ENCODE data around the gene LOXL4.

Gene LOXL4

DNA sequence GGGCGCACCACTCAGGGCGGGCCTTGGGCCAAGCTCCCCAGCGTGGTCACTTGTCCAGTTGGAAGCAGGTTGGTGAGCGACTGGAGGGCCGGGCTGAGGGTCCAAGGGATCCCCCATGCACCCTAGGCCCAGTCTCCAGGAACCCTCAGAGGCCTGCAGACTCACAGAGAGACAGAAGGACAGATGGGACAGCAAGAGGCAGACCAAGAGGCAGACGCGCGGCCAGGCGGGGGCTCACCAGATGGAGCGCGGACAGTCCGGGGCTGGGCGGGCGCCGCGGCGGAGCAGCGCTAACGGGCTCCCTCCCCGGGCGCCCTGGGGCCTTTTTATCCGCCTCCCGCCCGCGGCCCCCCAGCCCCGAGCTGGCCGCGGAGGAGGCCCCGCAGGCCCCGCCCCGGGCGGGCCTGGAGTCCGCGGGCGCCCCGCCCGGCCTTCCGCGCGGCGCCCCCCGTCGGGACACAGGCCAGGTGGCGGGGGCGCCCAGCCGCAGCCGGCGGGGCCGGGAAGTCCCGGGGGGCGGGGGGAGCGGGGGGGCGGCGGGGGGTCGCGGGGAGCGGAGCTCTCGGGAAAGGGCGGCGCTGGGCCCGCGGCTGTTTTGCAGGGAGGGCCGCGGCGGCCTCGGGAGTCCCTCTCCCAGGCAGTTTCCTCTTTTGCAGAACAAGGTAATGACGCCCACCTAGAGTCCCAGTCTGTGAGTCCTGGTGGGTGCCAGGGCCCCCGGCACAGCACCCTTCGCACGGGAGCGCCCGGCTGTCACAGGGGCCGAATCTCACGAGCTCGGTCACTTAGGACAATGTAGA is at the start of gene LOXL4:
Gene LOXL4 (minus strand): TSS at position 301 of the 800 bp plus-strand sequence. CDS start 5,175 bp downstream, outside the sequence.
- no peak for DNase-seq (ENCODE audit: low read depth in 4 of 4, low spot score in 1 of 4)

DNA sequence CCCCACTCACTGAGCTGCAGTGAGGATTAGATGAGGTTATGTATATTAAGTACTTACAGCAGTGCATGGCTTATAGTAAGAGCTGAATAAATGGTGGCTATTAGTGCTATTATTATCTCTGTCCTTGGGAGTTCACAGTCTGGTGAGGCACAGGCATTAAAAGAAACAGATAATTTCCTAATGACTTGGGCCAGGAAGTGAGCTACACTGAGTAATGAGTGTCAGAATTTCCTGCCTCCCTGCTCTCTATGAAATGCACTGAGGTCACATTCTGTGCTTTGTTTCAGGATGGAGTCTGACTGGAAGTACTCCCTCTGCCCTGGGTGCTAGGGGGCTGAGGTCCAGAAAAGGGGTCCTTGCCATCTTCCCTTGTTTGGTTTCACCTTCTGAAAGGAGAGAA is 48.7 kb upstream of the LOXL4 start:
- no peak for DNase-seq (ENCODE audit: low read depth in 4 of 4, low spot score in 1 of 4)

DNA sequence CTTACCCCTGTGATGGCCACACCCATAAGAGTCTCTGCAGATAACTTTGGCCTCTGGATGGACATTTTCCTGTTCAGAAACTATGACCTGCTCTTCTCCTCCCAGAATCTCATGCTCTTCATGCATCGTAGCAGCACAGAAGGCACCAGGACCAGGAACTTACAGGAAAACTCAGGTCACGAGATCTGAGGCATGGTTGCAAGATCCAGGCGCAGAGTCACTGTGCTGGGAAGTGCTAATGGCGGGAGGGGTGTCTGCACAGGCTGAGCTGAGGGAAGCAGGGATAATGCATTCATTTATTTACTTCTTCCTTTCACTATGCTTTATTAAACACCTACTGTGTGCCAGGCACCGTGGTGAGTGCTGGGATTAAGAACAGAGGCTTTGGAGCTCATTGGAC is 48.2 kb upstream of the LOXL4 start:
- DNase-seq (ENCODE audit: low read depth in 4 of 4, low spot score in 1 of 4), result no peak

DNA sequence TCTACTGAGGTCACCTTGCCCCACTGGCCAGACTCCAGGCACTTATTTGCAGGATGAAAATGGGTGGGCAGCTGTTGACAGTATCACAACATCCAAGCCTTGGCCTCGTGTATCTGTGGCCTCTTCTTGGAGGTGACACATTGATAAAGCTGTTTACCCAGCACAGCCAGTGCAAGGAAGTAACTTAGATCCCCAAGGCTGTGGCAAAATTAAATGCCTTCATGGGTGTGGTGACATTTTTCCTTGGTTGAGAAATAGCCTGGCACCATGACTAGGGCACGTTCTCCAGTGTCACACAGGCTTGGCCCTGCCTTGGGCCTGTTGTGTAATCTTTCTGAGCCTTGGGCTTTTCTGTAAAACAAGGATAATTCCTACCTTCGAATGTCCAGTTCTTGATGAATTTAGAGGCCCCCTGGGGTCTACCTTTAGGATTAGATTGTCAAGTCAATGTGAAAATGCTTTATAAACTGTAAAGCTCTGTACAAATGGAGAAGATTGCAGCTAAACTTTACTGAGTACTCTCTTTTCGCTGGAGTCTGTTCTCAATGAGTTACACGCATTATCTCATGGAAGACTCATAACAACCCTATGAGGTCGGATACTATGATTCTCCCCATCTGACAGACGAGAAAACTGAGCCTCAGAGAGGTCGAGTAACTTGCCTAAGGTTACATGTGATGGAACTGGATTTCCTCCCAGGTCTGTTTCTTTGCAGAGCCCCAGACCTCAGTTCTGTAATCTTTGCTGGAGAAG is 46.7 kb upstream of the LOXL4 start:
- DNase-seq (ENCODE audit: low read depth in 4 of 4, low spot score in 1 of 4), result no peak

DNA sequence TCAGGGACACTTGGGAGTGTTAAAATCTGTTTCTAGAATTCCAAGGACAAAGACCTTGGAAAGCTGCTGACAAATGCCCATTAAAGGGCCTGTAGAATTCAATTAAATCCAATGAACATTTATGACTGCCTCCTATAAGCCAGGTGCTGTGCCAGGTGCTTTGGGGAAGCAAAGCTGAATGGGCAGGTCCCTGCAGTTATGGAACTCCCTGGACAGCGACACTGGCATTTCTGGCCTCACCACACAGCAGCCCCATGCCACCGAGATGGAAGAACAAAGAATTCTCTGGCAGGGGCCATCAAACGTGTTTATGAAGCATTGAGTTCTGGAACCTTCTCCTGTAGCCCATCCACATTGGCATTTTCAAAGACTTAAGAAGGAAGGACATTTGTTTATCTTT is 45.6 kb upstream of the LOXL4 start:
- DNase-seq (ENCODE audit: low read depth in 4 of 4, low spot score in 1 of 4), result no peak

DNA sequence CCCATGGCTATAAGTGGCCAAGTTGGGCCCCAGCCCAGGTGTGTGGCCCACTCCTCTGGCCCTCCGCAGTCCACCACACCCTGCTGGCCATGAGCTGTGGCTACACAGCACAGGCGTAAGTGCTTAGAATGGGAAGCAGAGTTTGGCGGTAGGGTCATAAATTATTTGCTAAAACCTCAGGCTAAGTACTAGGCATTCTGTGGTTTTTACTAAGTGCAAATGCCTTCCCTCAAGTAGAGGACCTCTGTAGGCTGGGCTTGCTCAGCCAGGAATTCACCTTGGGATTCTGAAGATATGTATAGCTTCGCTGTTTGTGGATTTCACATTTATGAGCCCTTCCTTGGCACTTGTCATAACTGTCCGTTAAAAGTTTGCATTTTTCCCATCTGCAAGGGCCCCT is 44.8 kb upstream of the LOXL4 start:
- no peak for DNase-seq (ENCODE audit: low read depth in 4 of 4, low spot score in 1 of 4)

DNA sequence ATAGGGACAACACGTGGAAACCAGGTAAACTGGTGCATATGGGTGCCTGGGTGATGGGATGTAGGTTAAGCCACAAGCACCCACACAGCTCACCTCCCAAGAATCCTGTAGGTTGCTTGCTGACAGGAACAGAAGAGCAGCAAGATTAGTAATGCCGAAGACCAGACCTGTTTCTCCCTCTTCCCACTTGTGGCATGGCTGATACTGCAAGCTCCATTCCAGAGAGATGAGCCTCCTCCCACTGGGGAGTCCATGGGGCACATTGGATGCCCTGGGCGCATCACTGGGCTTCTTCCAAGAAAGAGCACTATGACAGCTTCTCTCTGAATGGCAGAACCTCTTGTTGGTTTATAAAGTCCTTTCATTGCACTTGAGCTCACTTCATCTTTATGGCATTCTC is 44.4 kb upstream of the LOXL4 start:
- no peak for DNase-seq (ENCODE audit: low read depth in 4 of 4, low spot score in 1 of 4)

DNA sequence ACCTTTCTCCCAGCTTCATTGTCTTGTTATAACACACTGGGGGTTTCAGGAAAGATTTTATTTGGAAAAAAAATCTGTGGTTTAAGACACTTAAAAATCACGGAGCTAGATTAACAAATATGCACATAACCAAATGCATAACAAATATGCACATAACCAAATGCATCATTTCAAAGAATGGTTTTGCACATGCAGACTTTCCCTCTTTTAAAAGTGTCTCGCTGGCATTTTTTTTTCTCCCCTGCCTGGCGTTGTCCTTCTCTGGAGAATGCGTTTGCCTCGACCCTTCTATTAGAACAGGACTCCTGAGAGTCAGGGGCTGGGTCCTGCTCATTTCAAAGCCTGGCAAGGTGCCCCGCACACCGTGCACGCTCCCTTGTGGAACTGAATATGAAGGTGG is 42.7 kb upstream of the LOXL4 start:
- no peak for DNase-seq (ENCODE audit: low read depth in 4 of 4, low spot score in 1 of 4)

DNA sequence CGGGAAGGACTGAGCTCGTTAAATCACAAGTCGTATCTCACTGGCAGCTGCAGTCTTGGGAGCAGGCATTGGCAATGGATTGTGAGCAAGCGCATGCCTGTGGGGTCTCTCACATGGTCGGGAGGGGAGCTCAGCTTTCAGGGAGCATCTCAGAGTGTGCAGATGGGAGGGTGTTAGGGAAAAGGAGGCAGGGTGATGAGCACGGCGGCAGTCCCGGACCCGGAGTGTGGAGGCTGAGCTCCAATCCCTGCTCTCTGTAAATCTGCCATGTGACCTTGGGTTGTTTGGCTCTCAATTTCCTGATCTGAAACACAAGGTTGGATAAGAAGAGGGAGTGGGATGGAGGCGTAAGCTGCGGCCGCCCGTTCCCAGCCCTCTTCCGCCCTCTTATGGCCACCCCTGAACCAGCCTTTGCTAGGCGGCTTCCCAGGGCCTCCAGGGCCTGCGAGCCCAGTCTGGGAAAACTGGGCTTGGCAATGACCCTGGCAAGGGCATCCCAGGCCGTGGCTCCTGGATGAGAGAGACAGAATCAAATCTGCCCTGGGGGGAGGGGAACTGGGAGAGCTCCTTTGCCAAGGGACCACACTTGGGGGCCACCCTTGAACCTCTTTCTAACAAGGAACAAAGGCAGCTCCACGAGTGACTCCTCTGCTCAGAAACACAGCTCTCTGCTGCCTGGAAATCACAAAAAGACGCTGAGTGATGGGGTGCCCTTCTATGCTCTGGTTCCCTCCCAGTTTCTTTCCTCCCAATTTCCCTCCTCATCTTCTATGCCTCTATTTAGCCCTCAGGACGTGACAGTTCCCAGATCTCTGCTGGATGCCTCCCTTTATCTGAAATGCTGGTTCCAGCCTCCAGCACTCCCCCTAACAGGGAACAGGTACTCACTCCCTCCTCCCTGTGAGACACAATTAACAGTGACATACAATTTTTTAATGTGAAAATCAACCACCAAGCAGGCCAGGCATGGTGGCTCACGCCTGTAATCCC is 41.7 kb upstream of the LOXL4 start:
- peak in 1 of 4 experiments; percentile 12 for DNase-seq (ENCODE audit: low read depth in 4 of 4, low spot score in 1 of 4)

DNA sequence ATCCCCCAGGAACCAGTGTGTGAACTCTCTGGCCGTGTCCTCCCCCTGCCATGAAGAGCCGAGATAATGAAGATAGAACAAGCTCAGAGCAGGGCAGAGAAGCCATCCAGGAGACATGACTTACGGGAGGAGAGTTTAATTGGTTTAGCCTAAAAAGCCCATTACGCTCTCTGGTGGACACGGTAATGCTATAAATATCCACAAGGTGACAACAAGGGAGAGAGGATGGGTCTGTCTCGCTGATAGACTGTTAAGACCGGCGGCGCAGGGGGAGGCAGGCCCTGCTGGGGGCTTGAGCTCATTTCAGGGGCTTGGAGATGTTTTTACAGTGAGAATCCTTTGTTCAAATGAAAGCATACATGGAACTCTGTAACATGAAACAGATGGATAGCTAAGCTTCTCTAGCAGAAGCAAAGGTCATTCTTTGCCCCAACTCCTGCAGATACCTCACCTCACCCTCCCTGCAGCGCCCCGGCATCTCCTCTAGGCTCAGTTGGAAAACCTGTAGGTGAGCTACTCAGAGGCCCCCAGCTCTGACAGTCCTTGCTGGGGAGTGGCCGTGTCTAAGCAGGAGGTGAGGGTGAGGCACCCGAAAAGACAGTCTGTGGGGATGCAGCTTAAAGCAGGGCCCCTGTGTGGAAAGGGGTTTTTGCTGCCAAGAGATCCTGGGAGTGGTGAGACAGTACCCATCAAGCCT is 40.8 kb upstream of the LOXL4 start:
- DNase-seq (ENCODE audit: low read depth in 4 of 4, low spot score in 1 of 4), result no peak

DNA sequence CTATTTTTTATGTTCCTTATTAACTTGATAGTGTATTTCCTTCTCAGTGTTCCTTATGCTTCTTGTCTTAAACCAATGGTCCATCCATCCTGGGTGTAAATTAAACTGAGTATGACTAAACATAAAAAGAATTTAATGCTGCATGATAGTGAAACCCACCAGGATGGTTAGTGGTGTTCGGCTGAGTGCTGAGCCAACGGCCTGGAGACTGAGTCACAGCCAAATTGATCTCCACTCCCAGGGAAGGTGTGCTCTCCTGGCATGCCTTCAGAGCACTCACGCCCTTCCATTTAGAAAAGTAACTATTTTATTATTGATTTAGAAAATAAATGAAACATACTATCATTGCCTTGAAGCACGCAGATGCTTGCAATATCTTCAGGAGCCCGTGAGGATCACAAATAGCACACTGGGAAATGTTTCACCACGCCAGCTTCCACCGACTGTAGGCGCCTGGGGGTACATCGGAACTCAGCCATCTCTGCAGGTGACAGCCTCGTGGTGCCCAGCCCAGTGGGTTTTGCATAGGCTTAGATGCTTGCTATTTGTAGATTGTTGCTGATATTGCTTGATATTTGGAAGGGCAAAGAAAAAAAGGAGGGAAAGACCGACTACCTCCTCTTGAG is 40.0 kb upstream of the LOXL4 start:
- DNase-seq (ENCODE audit: low read depth in 4 of 4, low spot score in 1 of 4), result no peak

DNA sequence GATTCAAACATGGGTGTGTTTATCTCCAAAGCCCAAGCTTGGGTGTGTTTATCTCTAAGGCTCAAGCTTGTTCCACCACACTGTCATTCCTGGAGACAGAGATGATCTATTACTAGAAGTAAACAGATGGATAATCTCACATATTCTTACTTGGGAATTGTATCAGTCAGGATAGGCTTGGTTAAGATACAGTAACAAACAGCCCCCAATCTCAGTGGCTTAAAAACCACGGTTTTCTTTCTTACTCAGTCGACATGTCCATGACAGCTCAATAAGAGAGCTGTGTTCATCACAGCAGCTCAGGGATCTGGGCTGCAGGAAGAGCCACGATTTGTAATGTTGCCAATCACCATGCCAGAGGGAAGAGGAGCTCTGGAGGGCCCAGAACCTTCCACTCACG is 38.5 kb upstream of the LOXL4 start:
- no peak for DNase-seq (ENCODE audit: low read depth in 4 of 4, low spot score in 1 of 4)

DNA sequence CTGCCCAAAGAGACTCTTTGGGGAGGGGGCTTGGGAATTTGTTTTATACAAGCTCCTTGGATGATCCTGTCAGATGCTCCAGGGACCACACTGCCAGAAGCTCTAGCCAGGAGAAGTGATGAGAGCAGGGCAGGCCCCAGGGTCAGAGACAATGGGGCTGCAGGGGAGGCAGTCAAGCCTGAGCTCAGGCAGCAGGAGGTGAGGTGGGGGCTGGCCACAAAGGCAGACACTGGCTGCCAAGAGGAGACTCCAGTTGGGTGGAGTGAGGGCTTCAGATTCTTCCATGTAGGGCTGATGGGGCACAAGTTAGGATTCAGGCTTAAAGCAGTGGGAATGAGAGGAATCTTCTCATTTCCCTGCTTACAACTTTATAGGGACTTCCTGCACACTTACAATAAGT is 35.6 kb upstream of the LOXL4 start:
- no peak for DNase-seq (ENCODE audit: low read depth in 4 of 4, low spot score in 1 of 4)

DNA sequence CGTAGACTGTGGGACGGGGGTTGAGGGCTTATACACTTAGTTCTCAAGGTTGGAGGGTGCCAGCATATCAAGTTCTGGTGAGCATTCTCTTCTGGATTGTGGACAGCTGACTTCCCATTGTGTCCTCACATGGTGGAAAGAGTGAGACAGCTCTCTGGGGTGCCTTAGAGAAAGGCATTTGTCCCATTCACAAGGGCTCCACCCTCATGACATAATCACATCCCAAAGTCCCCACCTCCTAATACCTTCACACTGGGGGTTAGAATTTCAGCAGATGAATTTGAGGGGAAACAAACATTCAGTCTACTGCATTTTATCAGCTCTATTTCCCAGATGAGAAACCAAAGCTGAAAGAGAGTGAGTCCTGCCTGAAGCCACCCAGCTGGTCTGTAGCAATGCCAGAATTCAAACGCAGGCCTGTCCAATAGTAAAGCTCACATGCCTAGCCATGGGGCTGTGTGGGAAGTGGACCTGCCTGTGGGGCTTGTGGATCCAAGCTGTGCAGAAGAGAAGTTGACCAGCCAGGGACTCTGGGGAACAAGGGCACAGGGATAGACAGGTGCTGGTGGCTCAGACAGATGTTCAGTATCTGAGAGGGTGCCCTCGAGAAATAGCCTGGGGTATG is 34.9 kb upstream of the LOXL4 start:
- no peak for DNase-seq (ENCODE audit: low read depth in 4 of 4, low spot score in 1 of 4)

DNA sequence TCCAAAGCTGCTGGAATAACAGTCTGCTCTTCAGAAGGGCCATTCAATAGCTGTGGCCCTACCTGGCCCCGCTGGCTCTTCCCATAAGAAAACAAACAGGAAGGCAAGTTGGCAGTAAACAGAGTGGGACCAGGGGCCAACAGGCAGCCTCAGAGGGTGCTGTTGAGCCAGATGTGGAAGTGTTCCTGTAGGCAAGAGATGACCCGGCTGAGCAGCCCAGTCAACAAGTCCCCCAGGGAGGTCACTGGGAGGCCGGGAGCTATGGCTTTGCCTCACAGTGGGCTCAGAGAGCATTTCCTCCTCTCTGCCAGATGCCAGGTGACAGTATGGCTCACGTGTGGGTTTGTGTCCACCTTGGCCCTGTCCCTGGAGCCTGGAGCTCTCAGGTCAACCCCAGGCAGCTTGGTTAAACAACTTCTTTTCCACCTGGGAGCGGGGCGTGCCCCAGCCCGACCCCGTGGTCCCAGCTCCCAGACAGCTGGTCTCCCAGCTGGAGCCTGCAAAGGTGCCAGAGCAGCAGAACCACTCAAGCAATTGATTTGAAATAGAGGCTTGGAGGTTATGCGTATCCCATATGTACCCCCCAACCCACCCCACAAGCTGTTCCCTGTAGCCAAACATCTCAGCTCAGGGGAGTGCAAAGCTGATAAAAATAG is 33.8 kb upstream of the LOXL4 start:
- DNase-seq (ENCODE audit: low read depth in 4 of 4, low spot score in 1 of 4), result no peak

DNA sequence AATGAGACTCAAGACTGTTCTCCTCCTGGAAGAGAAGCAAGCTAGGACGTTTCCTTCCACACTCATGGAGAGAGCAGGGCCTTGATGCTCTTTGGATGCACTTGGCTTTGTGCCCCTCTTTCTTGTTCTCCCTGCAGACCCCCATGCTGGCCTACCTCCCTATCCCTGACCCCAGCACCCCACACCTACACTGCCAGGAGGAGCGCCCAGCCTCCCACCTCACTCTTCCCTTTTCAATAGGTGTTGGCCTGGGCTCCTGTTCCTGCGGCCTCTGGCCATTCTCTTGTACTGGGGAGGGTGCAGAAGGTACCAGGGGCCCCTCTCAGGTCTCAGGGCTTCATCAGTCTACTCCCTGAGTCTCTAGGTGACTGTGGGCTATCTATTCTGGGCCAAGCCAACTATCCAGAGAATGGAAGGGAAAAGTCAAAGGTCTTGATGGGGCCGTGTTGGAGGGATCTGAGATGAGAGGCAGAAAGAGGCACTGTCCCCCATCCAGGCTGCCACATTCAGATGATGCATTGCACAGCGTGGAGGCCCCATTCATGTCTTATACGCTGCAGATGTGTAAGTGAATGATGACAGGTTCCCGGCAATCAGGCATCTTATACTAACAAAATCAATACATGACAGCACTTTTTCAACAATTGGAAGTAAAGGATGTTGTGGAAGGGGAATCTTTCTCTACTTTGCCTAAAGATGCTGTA is 32.7 kb upstream of the LOXL4 start:
- DNase-seq (ENCODE audit: low read depth in 4 of 4, low spot score in 1 of 4), result no peak

DNA sequence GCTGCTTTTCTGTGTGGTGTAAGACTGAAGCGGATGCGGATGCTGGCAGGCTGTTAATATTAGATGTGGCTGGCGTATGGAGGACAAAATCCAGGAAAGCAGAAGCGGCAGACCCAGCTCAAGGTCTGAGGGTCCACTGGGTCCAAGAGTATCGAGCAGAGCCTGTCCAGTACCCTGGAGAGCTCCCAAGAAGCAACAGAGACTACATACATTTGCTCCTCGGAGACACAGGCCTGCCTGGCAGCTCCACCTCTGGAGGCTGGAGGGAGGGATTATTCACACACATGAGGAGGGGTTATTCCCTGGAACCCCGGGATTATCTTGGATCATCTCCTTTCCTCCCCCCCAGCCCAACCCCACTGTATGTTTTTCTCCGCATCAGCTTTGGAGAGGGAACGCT is 31.3 kb upstream of the LOXL4 start:
- DNase-seq (ENCODE audit: low read depth in 4 of 4, low spot score in 1 of 4), result no peak

DNA sequence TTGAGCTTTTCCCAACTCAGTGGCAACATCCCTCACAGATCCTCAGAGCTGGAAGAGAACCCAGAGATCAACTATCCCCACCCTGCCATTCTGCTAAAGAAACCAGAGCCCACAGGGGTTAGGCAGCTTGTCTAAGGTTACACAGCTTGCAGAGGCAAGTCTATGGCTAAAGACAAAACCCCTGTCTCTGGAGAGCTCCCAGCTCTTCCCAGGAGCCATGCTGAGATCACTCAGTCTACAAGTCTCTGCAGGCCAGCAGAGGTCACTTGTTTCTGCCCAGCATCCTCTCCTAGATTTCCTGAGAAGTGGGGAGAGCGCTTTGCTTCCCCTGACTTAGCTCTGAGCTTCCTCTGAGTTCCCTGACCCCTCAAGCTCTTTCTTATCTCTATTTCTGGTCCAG is 28.5 kb upstream of the LOXL4 start:
- no peak for DNase-seq (ENCODE audit: low read depth in 4 of 4, low spot score in 1 of 4)

DNA sequence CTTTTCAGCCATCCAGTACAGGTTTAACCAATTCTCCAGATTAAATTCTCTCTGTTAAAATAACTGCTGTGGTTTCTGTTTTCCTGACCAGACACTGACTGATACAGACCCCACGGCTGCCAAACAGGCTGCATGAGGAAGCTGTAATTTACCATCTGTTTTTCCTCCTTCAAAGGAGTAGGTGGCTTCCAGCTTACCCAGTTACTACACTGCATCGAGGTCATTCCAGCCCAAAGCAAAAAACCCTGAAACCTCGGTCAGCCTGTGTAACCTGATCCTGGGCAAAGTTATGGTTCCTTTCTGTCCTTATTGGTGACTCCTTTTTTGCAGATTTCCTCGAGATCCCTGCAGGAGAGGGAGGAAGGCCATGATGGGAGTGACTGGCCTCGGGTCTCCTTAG is 27.9 kb upstream of the LOXL4 start:
- no peak for DNase-seq (ENCODE audit: low read depth in 4 of 4, low spot score in 1 of 4)
